Glutamatergic neuron (in vitro differentiated cells): Measurements from ENCODE around the gene PTGER4. TPM values are rescaled to one million over a fixed set of nuclear protein-coding genes. Genes with fewer than 3 reads are reported as not detected.

Source experiments
- DNase-seq: peaks from one replicate; pipeline ENCODE4 v3.0.0; 2022
- H3K27ac Mint-ChIP-seq: one replicate; pipeline ENCODE4 v1.8.0; 2020; ENCODE audit warnings: mild to moderate bottlenecking, mixed read lengths, inconsistent platforms; ENCODE audit not compliant: unreplicated experiment
- H3K27me3 Mint-ChIP-seq: one replicate; pipeline ENCODE4 v1.8.0; 2020; ENCODE audit warnings: mild to moderate bottlenecking, moderate library complexity, mixed read lengths, inconsistent platforms; ENCODE audit not compliant: unreplicated experiment
- H3K36me3 Mint-ChIP-seq: one replicate; pipeline ENCODE4 v1.8.0; 2020; ENCODE audit warnings: mild to moderate bottlenecking, mixed read lengths, inconsistent platforms; ENCODE audit not compliant: unreplicated experiment
- H3K4me1 Mint-ChIP-seq: one replicate; pipeline ENCODE4 v1.8.0; 2020; ENCODE audit warnings: mild to moderate bottlenecking, low read depth, mixed read lengths, inconsistent platforms; ENCODE audit not compliant: unreplicated experiment
- H3K4me3 Mint-ChIP-seq: one replicate; pipeline ENCODE4 v1.8.0; 2020; ENCODE audit warnings: mild to moderate bottlenecking, mixed read lengths, inconsistent platforms; ENCODE audit not compliant: unreplicated experiment
- H3K9me3 Mint-ChIP-seq: one replicate; pipeline ENCODE4 v1.8.0; 2020; ENCODE audit warnings: mild to moderate bottlenecking, moderate library complexity, mixed read lengths, inconsistent platforms; ENCODE audit not compliant: unreplicated experiment
- CTCF ChIP-seq: fragments of 200-600 bp; sonication (generic); IDR thresholded peaks from one replicate; pipeline ENCODE4 v1.5.0; 2021; ENCODE audit not compliant: partially characterized antibody, unreplicated experiment
- total RNA-seq: library from RNA; stranded (reverse); fragmentation: NEBNext Ultra II Directional; extraction: Animal tissue kit (Norgen Biotek cat#: 25700); gene quantifications from one replicate; pipeline ENCODE4 v1.2.1, GENCODE V29; 2021; ENCODE audit not compliant: unreplicated experiment

PTGER4 gene
- total RNA-seq, 1 donor from 2014 or later = not detected

- TF ChIP-seq CTCF = no peak
- Mint-ChIP-seq H3K9me3 (no peaks in the 10 kb centered on the region), H3K4me1 (no peaks in the 10 kb centered on the region), H3K27ac (no peak overlapping the region), H3K27me3 (no peaks in the 10 kb centered on the region), H3K4me3 (no peak overlapping the region), H3K36me3 (no peaks in the 10 kb centered on the region)
- DNase-seq = no peak
Measured at GRCh38 chr5:40733434-40733833, 53.7 kb downstream of the PTGER4 start.

- H3K36me3 Mint-ChIP-seq = no peaks in the 10 kb centered on the region
- no peak overlapping the region for H3K4me3 Mint-ChIP-seq
- DNase-seq = no peak
- no peak overlapping the region for H3K27ac Mint-ChIP-seq
- H3K27me3 Mint-ChIP-seq = no peaks in the 10 kb centered on the region
- no peaks in the 10 kb centered on the region for H3K4me1 Mint-ChIP-seq
- no peaks in the 10 kb centered on the region for H3K9me3 Mint-ChIP-seq
- TF ChIP-seq CTCF = no peak
Measured at GRCh38 chr5:40733879-40734563, 54.3 kb downstream of the PTGER4 start.

GRCh38 chr5:40734986-40735385, 55.3 kb downstream of the PTGER4 start:
- Mint-ChIP-seq H3K27me3 (no peaks in the 10 kb centered on the region), H3K4me3 (no peak overlapping the region), H3K4me1 (no peaks in the 10 kb centered on the region), H3K27ac (no peak overlapping the region), H3K36me3 (no peaks in the 10 kb centered on the region), H3K9me3 (peaks cover 2% of the 10 kb centered on the region)
- no peak for TF ChIP-seq CTCF
- no peak for DNase-seq

- H3K27me3 Mint-ChIP-seq = no peaks in the 10 kb centered on the region
- DNase-seq = no peak
- no peak overlapping the region for H3K4me3 Mint-ChIP-seq
- no peak for TF ChIP-seq CTCF
- H3K36me3 Mint-ChIP-seq = peaks cover 2% of the 10 kb centered on the region
- peaks cover 2% of the 10 kb centered on the region for H3K9me3 Mint-ChIP-seq
- no peaks in the 10 kb centered on the region for H3K4me1 Mint-ChIP-seq
- H3K27ac Mint-ChIP-seq = no peak overlapping the region
Measured at GRCh38 chr5:40735609-40736008, 55.9 kb downstream of the PTGER4 start.

- TF ChIP-seq CTCF = peak; percentile 49
- DNase-seq = no peak
- no peak overlapping the region for H3K27ac Mint-ChIP-seq
- H3K36me3 Mint-ChIP-seq = peaks cover 9% of the 10 kb centered on the region
- no peak overlapping the region for H3K4me3 Mint-ChIP-seq
- H3K4me1 Mint-ChIP-seq = no peaks in the 10 kb centered on the region
- peaks cover 2% of the 10 kb centered on the region for H3K9me3 Mint-ChIP-seq
- no peaks in the 10 kb centered on the region for H3K27me3 Mint-ChIP-seq
Measured at GRCh38 chr5:40736103-40736875, 56.6 kb downstream of the PTGER4 start.
